Kidney (tissue), 22 donors: ENCODE results near the gene SMIM11. TPM values are rescaled to one million over a fixed set of nuclear protein-coding genes. Genes with fewer than 3 reads are reported as not detected.
"Not testable (repeated sequence)": the region's sequence is repeated elsewhere in the genome, so short reads cannot be mapped to it uniquely, and the experiment has no call there.

Experiments used
- DNase-seq, 5 donors: peaks; one replicate each; pipeline ENCODE4 v3.0.0-alpha.2; 2013 to 2020
- FAIRE-seq: peaks from 2 replicates; lab custom pipeline; 2012; peaks lifted over from hg19 to GRCh38; lab: Jason Lieb, UNC
- H3K27ac ChIP-seq, 2 donors: one replicate each; pipeline ENCODE4 v1.7.0; 2013; ENCODE audit warnings: low read depth in 2 of 2, low read length in 2 of 2, inconsistent platforms in 1 of 2
- H3K27me3 ChIP-seq: one replicate; pipeline ENCODE4 v1.7.1; 2013; ENCODE audit warnings: low read length, inconsistent platforms; ENCODE audit not compliant: control insufficient read depth, insufficient read depth
- H3K36me3 ChIP-seq, 3 donors: one replicate each; pipeline versions ENCODE4 v1.7.0 to v1.7.1; 2013; ENCODE audit warnings: low read length in 3 of 3, control low read depth in 1 of 3, inconsistent platforms in 1 of 3; ENCODE audit not compliant: insufficient read depth in 3 of 3, control insufficient read depth in 2 of 3
- H3K4me1 ChIP-seq, 3 donors: one replicate each; pipeline versions ENCODE4 v1.7.0 to v1.7.1; 2013; ENCODE audit warnings: low read length in 3 of 3, inconsistent platforms in 1 of 3, low read depth in 1 of 3; ENCODE audit not compliant: control insufficient read depth in 2 of 3, insufficient read depth in 2 of 3
- H3K4me3 ChIP-seq, 3 donors: one replicate each; pipeline versions ENCODE4 v1.7.0 to v1.8.1; 2013; ENCODE audit warnings: low read length in 3 of 3, control low read depth in 1 of 3, inconsistent platforms in 1 of 3
- H3K9ac ChIP-seq, 3 donors: one replicate each; pipeline versions ENCODE4 v1.7.0 to v1.7.1; 2013; ENCODE audit warnings: low read length in 3 of 3, control low read depth in 1 of 3, inconsistent platforms in 1 of 3
- H3K9me3 ChIP-seq, 3 donors: one replicate each; pipeline versions ENCODE4 v1.7.0 to v1.7.1; 2013; ENCODE audit warnings: low read length in 3 of 3, control low read depth in 1 of 3, inconsistent platforms in 1 of 3; ENCODE audit not compliant: control insufficient read depth in 2 of 3, insufficient read depth in 1 of 3
- CTCF ChIP-seq: IDR thresholded peaks from 3 replicates; pipeline ENCODE4 v1.5.1; 2012; ENCODE audit warnings: mild to moderate bottlenecking, moderate library complexity, borderline replicate concordance; ENCODE audit not compliant: insufficient read depth; ENCODE audit errors: extremely low read depth
- intact Hi-C: fragments of 100-400 bp; cut with DNase I; formaldehyde crosslinking; loops from one replicate; pipeline ENCODE4 v1.11.1; 2022
- long read RNA-seq, 10 donors: library from polyadenylated mRNA in 1 of 10; unstranded in 1 of 10; transcript quantifications; one replicate each; pipeline ENCODE4 v2.0.0 and lab custom pipeline, GENCODE V29; 2021 to 2026
- polyA plus RNA-seq: library from polyadenylated mRNA; stranded (reverse); fragments of 350-450 nt; fragmentation: Illumina TruSeq; extraction: RNeasy Lipid Tissue Mini Kit (QIAGEN cat#74804); gene quantifications from one replicate; pipeline ENCODE4 v1.2.3, GENCODE V29; 2014; ENCODE audit warnings: low read depth, low replicate concordance; ENCODE audit not compliant: insufficient read depth
- total RNA-seq: library from RNA; stranded (reverse); fragmentation: NEBNext Ultra II Directional; extraction: Animal tissue kit (Norgen Biotek cat#: 25700); gene quantifications from one replicate; pipeline ENCODE4 v1.2.1, GENCODE V29; 2021
- donor health status: control.
- donor health status: control.
- donor health status: control.
- donor health status: control.
- donor health status: control.
- donor health status: DM: yes; HTN: yes; CAD: no.
- donor health status: Normal renal cell carcinoma (clear cell type).

SMIM11 gene
- 2.6 TPM for total RNA-seq
- 6.7 TPM for polyA plus RNA-seq
- long read RNA-seq, donor 1, partial matches to known transcripts = 0 of 6 reads
- long read RNA-seq, donor 1, other reads (novel, unspliced or antisense) = 0 of 6 reads
- long read RNA-seq, donor 2, transcript SMIM11A-201 (4 exons, 850 nt) = major isoform, 5 of 22 reads
- long read RNA-seq, donor 2, partial matches to known transcripts = 13 of 22 reads
- long read RNA-seq, donor 2, other reads (novel, unspliced or antisense) = 0 of 22 reads
- long read RNA-seq, donor 3, transcript SMIM11A-201 (4 exons, 850 nt) = major isoform, 5 of 13 reads
- long read RNA-seq, donor 3, partial matches to known transcripts = 8 of 13 reads
- long read RNA-seq, donor 3, other reads (novel, unspliced or antisense) = 0 of 13 reads
- long read RNA-seq, donor 4, partial matches to known transcripts = 17 of 22 reads
- long read RNA-seq, donor 4, other reads (novel, unspliced or antisense) = 0 of 22 reads
- long read RNA-seq, donor 5 = 0 reads
- long read RNA-seq, donor 6, transcript SMIM11A-201 (4 exons, 850 nt) = major isoform, 5 of 6 reads
- long read RNA-seq, donor 6, partial matches to known transcripts = 0 of 6 reads
- long read RNA-seq, donor 6, other reads (novel, unspliced or antisense) = 0 of 6 reads
- long read RNA-seq, donor 7, partial matches to known transcripts = 5 of 12 reads
- long read RNA-seq, donor 7, other reads (novel, unspliced or antisense) = 3 of 12 reads
- long read RNA-seq, donor 8, partial matches to known transcripts = 0 of 4 reads
- long read RNA-seq, donor 8, other reads (novel, unspliced or antisense) = 0 of 4 reads
- long read RNA-seq, donor 9, partial matches to known transcripts = 0 of 2 reads
- long read RNA-seq, donor 9, other reads (novel, unspliced or antisense) = 0 of 2 reads
- long read RNA-seq, donor 10, partial matches to known transcripts = 0 of 2 reads
- long read RNA-seq, donor 10, other reads (novel, unspliced or antisense) = 0 of 2 reads

- H3K27ac ChIP-seq, DNase-seq, FAIRE-seq, intact Hi-C loops, H3K4me3 ChIP-seq, H3K4me1 ChIP-seq, H3K36me3 ChIP-seq, H3K27me3 ChIP-seq, H3K9ac ChIP-seq, H3K9me3 ChIP-seq: not testable (repeated sequence)
These were observed at the start of gene SMIM11 for GRCh38 chr21:34374940-34375618. SMIM11 (plus strand) TSS chr21:34375507; CDS start chr21:34379505, 3,998 bp downstream.

- Histone ChIP-seq H3K9ac (no peak overlapping the region), H3K27ac (no peak overlapping the region), H3K4me3 (no peak overlapping the region), H3K9me3 (no peaks in the 10 kb centered on the region), H3K27me3 (no peaks in the 10 kb centered on the region), H3K36me3 (no peaks in the 10 kb centered on the region), H3K4me1 (no peaks in the 10 kb centered on the region)
- peak in 1 of 5 donors; percentile 21 for DNase-seq
- intact Hi-C loops = no loop called here
- no peak for FAIRE-seq
- no peak for TF ChIP-seq CTCF
These were observed 45.3 kb upstream of the SMIM11 start for GRCh38 chr21:34330055-34330454.

- Histone ChIP-seq H3K4me3 (no peak overlapping the region), H3K4me1 (no peaks in the 10 kb centered on the region), H3K27me3 (no peaks in the 10 kb centered on the region), H3K27ac (no peak overlapping the region), H3K36me3 (no peaks in the 10 kb centered on the region), H3K9me3 (no peaks in the 10 kb centered on the region), H3K9ac (no peak overlapping the region)
- no peak for FAIRE-seq
- DNase-seq = no peak
- no peak for TF ChIP-seq CTCF
- intact Hi-C loops = no loop called here
These were observed 43.6 kb upstream of the SMIM11 start for GRCh38 chr21:34331726-34332125.
